CD14-positive monocyte (primary cell): ENCODE data around the gene CTNNA3. TPM values are rescaled to one million over a fixed set of nuclear protein-coding genes. Genes with fewer than 3 reads are reported as not detected.

Source experiments
- DNase-seq, 3 donors: peaks; one replicate each; pipeline ENCODE4 v3.0.0-alpha.2; 2011 to 2022
- H2AFZ ChIP-seq: 2 replicates; pipeline ENCODE4 v1.6.0; 2012; ENCODE audit warnings: mild to moderate bottlenecking, low read depth, low read length, inconsistent platforms; ENCODE audit not compliant: insufficient read depth, poor library complexity, severe bottlenecking
- H3K27ac ChIP-seq, 2 donors: 1 replicate in 1 of 2; 2 replicates in 1 of 2; pipeline ENCODE4 v1.5.1; 2012 to 2013; ENCODE audit warnings: low read length in 2 of 2, control low read depth in 1 of 2, inconsistent platforms in 1 of 2, low read depth in 1 of 2, mild to moderate bottlenecking in 1 of 2
- H3K27me3 ChIP-seq, 2 donors: one replicate each; pipeline versions ENCODE4 v1.6.0 to v1.6.1; 2011 to 2013; ENCODE audit warnings: low read length in 2 of 2; ENCODE audit not compliant: control insufficient read depth in 2 of 2, insufficient read depth in 2 of 2
- H3K36me3 ChIP-seq, 2 donors: replicated peaks in 1 of 2; 1 replicate in 1 of 2; 2 replicates in 1 of 2; pipeline versions ENCODE4 v1.5.1 to v1.6.1; 2012 to 2013; ENCODE audit warnings: low read length in 2 of 2, control low read depth in 1 of 2, inconsistent platforms in 1 of 2, mild to moderate bottlenecking in 1 of 2; ENCODE audit not compliant: insufficient read depth in 2 of 2, control insufficient read depth in 1 of 2
- H3K4me1 ChIP-seq, 2 donors: 1 replicate in 1 of 2; 2 replicates in 1 of 2; pipeline versions ENCODE4 v1.5.1 to v1.6.1; 2012 to 2013; ENCODE audit warnings: low read length in 2 of 2, control low read depth in 1 of 2, inconsistent platforms in 1 of 2, mild to moderate bottlenecking in 1 of 2, moderate library complexity in 1 of 2; ENCODE audit not compliant: insufficient read depth in 2 of 2, control insufficient read depth in 1 of 2
- H3K4me2 ChIP-seq: replicated peaks from 2 replicates; pipeline ENCODE3; 2012; ENCODE audit warnings: low read length, moderate library complexity, mild to moderate bottlenecking; ENCODE audit not compliant: poor library complexity, severe bottlenecking; ENCODE audit errors: extremely low read depth
- H3K4me3 ChIP-seq, 3 experiments: fragments of 200-600 bp in 1 of 3; sonication (generic) in 1 of 3; replicated peaks in 1 of 3; 1 replicate in 2 of 3; 2 replicates in 1 of 3; pipeline ENCODE4 v1.5.1; 2011 to 2013; ENCODE audit warnings: low read length in 3 of 3, mild to moderate bottlenecking in 3 of 3, control low read depth in 2 of 3, low read depth in 2 of 3, inconsistent platforms in 1 of 3, moderate library complexity in 1 of 3
- H3K79me2 ChIP-seq: 2 replicates; pipeline ENCODE4 v1.6.0; 2012; ENCODE audit warnings: mild to moderate bottlenecking, control low read depth, inconsistent platforms, low read length, moderate library complexity; ENCODE audit not compliant: insufficient read depth
- H3K9ac ChIP-seq: 2 replicates; pipeline ENCODE4 v1.6.0; 2017; ENCODE audit warnings: low read length, mild to moderate bottlenecking; ENCODE audit not compliant: insufficient read depth, poor library complexity, severe bottlenecking
- H3K9me3 ChIP-seq, 2 donors: replicated peaks in 1 of 2; 1 replicate in 1 of 2; 2 replicates in 1 of 2; pipeline versions ENCODE4 v1.5.1 to v1.6.1; 2012 to 2013; ENCODE audit warnings: low read length in 2 of 2, control low read depth in 1 of 2; ENCODE audit not compliant: control insufficient read depth in 1 of 2, insufficient read depth in 1 of 2
- H4K20me1 ChIP-seq: 2 replicates; pipeline ENCODE4 v1.6.0; 2012; ENCODE audit warnings: mild to moderate bottlenecking, low read length, control low read depth, moderate library complexity; ENCODE audit not compliant: insufficient read depth
- H3K27ac Mint-ChIP-seq, 7 donors: one replicate each; pipeline ENCODE4 v1.8.0; 2020; ENCODE audit warnings: mild to moderate bottlenecking in 7 of 7, mixed read lengths in 7 of 7, moderate library complexity in 6 of 7, inconsistent platforms in 2 of 7
- H3K27me3 Mint-ChIP-seq, 3 donors: one replicate each; pipeline ENCODE4 v1.8.0; 2021 to 2022; ENCODE audit warnings: low read depth in 3 of 3, mild to moderate bottlenecking in 3 of 3, mixed read lengths in 3 of 3, moderate library complexity in 3 of 3, inconsistent platforms in 1 of 3
- H3K36me3 Mint-ChIP-seq, 2 donors: one replicate each; pipeline ENCODE4 v1.8.0; 2020; ENCODE audit warnings: mixed read lengths in 2 of 2, inconsistent platforms in 1 of 2, mild to moderate bottlenecking in 1 of 2
- H3K4me1 Mint-ChIP-seq: one replicate; pipeline ENCODE4 v1.8.0; 2020; ENCODE audit warnings: mild to moderate bottlenecking, mixed read lengths
- H3K4me3 Mint-ChIP-seq, 2 donors: one replicate each; pipeline ENCODE4 v1.8.0; 2020; ENCODE audit warnings: mild to moderate bottlenecking in 2 of 2, mixed read lengths in 2 of 2, moderate library complexity in 1 of 2
- H3K9me3 Mint-ChIP-seq, 7 donors: one replicate each; pipeline ENCODE4 v1.8.0; 2020 to 2022; ENCODE audit warnings: mixed read lengths in 7 of 7, mild to moderate bottlenecking in 6 of 7, moderate library complexity in 6 of 7, inconsistent platforms in 2 of 7
- WGBS: methylation state at CpG from one replicate; pipeline ENCODE4 v1.1.5; 2013; ENCODE audit warnings: missing lambda C conversion rate; ENCODE audit not compliant: insufficient coverage; 5-methylcytosine and 5-hydroxymethylcytosine counted together
- intact Hi-C, 2 donors: fragments of 100-400 bp; cut with micrococcal nuclease; formaldehyde crosslinking; loops; one replicate each; pipeline versions ENCODE4 v1.15.0 to v1.15.1; 2023
- polyA plus RNA-seq, 3 donors: library from polyadenylated mRNA; depleted of rRNA in 1 of 3; unstranded in 2 of 3; stranded (reverse) in 1 of 3; fragments of 300-500 nt in 2 of 3; fragments of >200 nt in 1 of 3; fragmentation: Illumina TruSeq in 2 of 3; gene quantifications; 1 replicate in 2 of 3; 2 replicates in 1 of 3; pipeline ENCODE4 v1.2.3, GENCODE V29; 2012 to 2021
- TF ChIP-seq, protein P1 (sequence below): fragments of 200-600 bp; IDR thresholded peaks from one replicate; pipeline ENCODE4 v1.8.0; 2022; ENCODE audit warnings: antibody characterized with exemption, mild to moderate bottlenecking

CTNNA3 gene
- polyA plus RNA-seq, 3 donors: not detected

DNA sequence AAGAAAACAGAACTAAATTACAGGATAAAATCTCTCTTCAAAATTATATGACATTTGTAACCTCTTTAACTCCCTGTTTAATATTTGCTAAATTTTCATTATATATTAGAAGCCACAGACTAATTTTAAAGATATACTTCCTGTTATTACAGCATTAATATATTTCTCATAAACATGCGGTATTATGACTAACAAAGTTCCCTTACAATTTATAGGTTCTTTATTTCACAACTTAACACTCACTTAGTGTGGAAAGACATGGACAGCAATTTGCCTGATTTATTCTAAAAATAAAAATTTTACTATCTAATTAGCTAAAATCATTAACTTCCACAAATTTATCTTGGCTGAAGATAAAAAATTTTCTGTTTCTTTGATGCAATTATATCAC lies 29.0 kb downstream of the CTNNA3 start:
- intact Hi-C loops: loop anchor here in 1 of 2 donors (10.0 kb wide), 1 partner anchor 118 kb away; no protein-coding TSS in a partner anchor
- no peak overlapping the region for H2AFZ ChIP-seq
- no peaks in the 10 kb centered on the region for H3K4me1 ChIP-seq
- TF ChIP-seq, protein P1, sequence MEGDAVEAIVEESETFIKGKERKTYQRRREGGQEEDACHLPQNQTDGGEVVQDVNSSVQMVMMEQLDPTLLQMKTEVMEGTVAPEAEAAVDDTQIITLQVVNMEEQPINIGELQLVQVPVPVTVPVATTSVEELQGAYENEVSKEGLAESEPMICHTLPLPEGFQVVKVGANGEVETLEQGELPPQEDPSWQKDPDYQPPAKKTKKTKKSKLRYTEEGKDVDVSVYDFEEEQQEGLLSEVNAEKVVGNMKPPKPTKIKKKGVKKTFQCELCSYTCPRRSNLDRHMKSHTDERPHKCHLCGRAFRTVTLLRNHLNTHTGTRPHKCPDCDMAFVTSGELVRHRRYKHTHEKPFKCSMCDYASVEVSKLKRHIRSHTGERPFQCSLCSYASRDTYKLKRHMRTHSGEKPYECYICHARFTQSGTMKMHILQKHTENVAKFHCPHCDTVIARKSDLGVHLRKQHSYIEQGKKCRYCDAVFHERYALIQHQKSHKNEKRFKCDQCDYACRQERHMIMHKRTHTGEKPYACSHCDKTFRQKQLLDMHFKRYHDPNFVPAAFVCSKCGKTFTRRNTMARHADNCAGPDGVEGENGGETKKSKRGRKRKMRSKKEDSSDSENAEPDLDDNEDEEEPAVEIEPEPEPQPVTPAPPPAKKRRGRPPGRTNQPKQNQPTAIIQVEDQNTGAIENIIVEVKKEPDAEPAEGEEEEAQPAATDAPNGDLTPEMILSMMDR: no peak
- no peak for DNase-seq
- H3K79me2 ChIP-seq: no peaks in the 10 kb centered on the region
- no peaks in the 10 kb centered on the region for H3K27me3 ChIP-seq
- no peak overlapping the region for H3K27ac ChIP-seq
- no peak overlapping the region for H3K4me3 Mint-ChIP-seq
- no peak overlapping the region for H3K4me3 ChIP-seq
- H3K9ac ChIP-seq: no peak overlapping the region
- no CpG with 5 or more reads among the region's 1 CpG for WGBS
- no peaks in the 10 kb centered on the region for H3K36me3 ChIP-seq
- no peak overlapping the region for H3K27ac Mint-ChIP-seq
- H3K9me3 Mint-ChIP-seq: no peaks in the 10 kb centered on the region
- no peaks in the 10 kb centered on the region for H3K36me3 Mint-ChIP-seq
- H3K4me1 Mint-ChIP-seq: no peaks in the 10 kb centered on the region
- peaks cover 0 to 3% (median 0%) of the 10 kb centered on the region in 3 donors for H3K27me3 Mint-ChIP-seq
- H3K9me3 ChIP-seq: no peaks in the 10 kb centered on the region
- H3K4me2 ChIP-seq: no peak overlapping the region
- no peaks in the 10 kb centered on the region for H4K20me1 ChIP-seq

DNA sequence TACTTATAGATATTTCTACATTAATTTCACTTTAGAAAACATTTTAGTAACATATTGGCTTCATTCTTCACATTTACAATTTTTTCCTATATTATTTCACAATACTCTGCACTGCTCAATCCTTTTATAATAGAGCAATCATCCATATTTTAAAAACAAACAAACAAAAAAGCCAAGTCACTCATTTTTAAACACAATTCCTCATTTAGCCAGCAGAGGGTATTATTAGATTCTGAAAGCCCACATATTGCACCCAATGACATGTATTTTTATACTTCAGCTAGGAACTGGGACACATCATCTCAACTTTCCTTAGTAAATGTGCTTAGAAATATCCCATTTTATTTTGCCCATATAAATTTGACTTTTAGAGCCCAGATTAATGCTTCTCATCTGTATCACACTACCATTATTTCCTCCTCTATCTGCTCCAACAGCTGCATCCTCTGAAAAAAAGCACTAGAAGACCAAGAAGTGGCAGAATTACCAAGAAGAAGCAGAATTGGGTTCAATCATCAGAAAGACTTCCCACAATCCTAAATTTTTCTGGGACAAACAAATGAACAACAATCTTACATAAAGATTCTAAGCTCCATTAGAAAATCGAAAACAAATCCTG lies 29.5 kb downstream of the CTNNA3 start:
- Mint-ChIP-seq H3K27ac (no peak overlapping the region), H3K4me3 (no peak overlapping the region), H3K27me3 (peaks cover 0 to 3% (median under 1%) of the 10 kb centered on the region in 3 donors), H3K36me3 (no peaks in the 10 kb centered on the region), H3K4me1 (no peaks in the 10 kb centered on the region), H3K9me3 (no peaks in the 10 kb centered on the region)
- Histone ChIP-seq H3K9ac (no peak overlapping the region), H3K9me3 (no peaks in the 10 kb centered on the region), H3K36me3 (no peaks in the 10 kb centered on the region), H3K4me3 (no peak overlapping the region), H3K4me1 (no peaks in the 10 kb centered on the region), H2AFZ (no peak overlapping the region), H3K27ac (no peak overlapping the region), H3K27me3 (no peaks in the 10 kb centered on the region), H4K20me1 (no peaks in the 10 kb centered on the region), H3K79me2 (no peaks in the 10 kb centered on the region), H3K4me2 (no peak overlapping the region)
- intact Hi-C loops: loop anchor here in 1 of 2 donors (10.0 kb wide), 1 partner anchor 118 kb away; no protein-coding TSS in a partner anchor
- WGBS: no CpG with 5 or more reads among the region's 1 CpG
- TF ChIP-seq, protein P1: peak; percentile 67
- peak in 2 of 3 donors; percentile 2 to 14 for DNase-seq
